Thymus (tissue), 11 donors: ENCODE data around the gene CDK9. TPM values are rescaled to one million over a fixed set of nuclear protein-coding genes. Genes with fewer than 3 reads are reported as not detected.
"Not testable (repeated sequence)": the region's sequence is repeated elsewhere in the genome, so short reads cannot be mapped to it uniquely, and the experiment has no call there.

Source experiments
- DNase-seq, 9 donors: peaks; one replicate each; pipeline ENCODE4 v3.0.0-alpha.2; 2013; ENCODE audit warnings: low spot score in 9 of 9, low read depth in 6 of 9, missing footprints in 1 of 9
- H3K27ac ChIP-seq, 2 donors: one replicate each; pipeline ENCODE4 v1.5.1; 2013; ENCODE audit warnings: control low read depth in 1 of 2, low read depth in 1 of 2, low read length in 1 of 2, mild to moderate bottlenecking in 1 of 2, moderate library complexity in 1 of 2
- H3K27me3 ChIP-seq, 2 donors: one replicate each; pipeline ENCODE4 v1.5.1; 2013; ENCODE audit warnings: low read length in 1 of 2; ENCODE audit not compliant: control insufficient read depth in 2 of 2, insufficient read depth in 1 of 2
- H3K36me3 ChIP-seq, 2 donors: one replicate each; pipeline ENCODE4 v1.5.1; 2013; ENCODE audit warnings: low read length in 1 of 2, mild to moderate bottlenecking in 1 of 2, moderate library complexity in 1 of 2; ENCODE audit not compliant: control insufficient read depth in 2 of 2, insufficient read depth in 2 of 2
- H3K4me1 ChIP-seq, 2 donors: one replicate each; pipeline ENCODE4 v1.5.1; 2013; ENCODE audit warnings: low read length in 2 of 2; ENCODE audit not compliant: control insufficient read depth in 2 of 2, insufficient read depth in 2 of 2
- H3K4me3 ChIP-seq, 2 donors: one replicate each; pipeline ENCODE4 v1.5.1; 2013; ENCODE audit warnings: low read length in 2 of 2, control low read depth in 1 of 2, mild to moderate bottlenecking in 1 of 2
- H3K9me3 ChIP-seq, 2 donors: one replicate each; pipeline ENCODE4 v1.5.1; 2013; ENCODE audit warnings: low read length in 1 of 2, mild to moderate bottlenecking in 1 of 2; ENCODE audit not compliant: control insufficient read depth in 2 of 2, insufficient read depth in 1 of 2
- WGBS: extraction: QIAGEN DNeasy Blood & Tissue Kit; methylation state at CpG from one replicate; pipeline ENCODE4 v1.1.7; 2013; 5-methylcytosine and 5-hydroxymethylcytosine counted together
- polyA plus RNA-seq: library from polyadenylated mRNA; stranded (reverse); fragments of 200-250 nt; gene quantifications from one replicate; pipeline ENCODE4 v1.2.3, GENCODE V29; 2013
- total RNA-seq: library from RNA; stranded (reverse); fragments of 120-200 nt; gene quantifications from one replicate; pipeline ENCODE4 v1.2.4, GENCODE V29; 2013
- donor health status: healthy.

CDK9 gene
- total and polyA plus RNA-seq, 2 donors = 38.9 to 122 TPM

GRCh38 chr9:127756233-127756632 lies 29.6 kb upstream of the CDK9 start:
- WGBS = 96% methylated on average over 3 of the region's 3 CpGs
- DNase-seq = no peak
- H3K36me3 ChIP-seq = peaks cover 62 to 67% of the 10 kb centered on the region in 2 donors
- H3K27me3 ChIP-seq = peaks cover 0 to 9% of the 10 kb centered on the region in 2 donors
- no peak overlapping the region for H3K27ac ChIP-seq
- H3K4me1 ChIP-seq = no peaks in the 10 kb centered on the region
- no peak overlapping the region for H3K4me3 ChIP-seq
- H3K9me3 ChIP-seq = no peaks in the 10 kb centered on the region

DNA sequence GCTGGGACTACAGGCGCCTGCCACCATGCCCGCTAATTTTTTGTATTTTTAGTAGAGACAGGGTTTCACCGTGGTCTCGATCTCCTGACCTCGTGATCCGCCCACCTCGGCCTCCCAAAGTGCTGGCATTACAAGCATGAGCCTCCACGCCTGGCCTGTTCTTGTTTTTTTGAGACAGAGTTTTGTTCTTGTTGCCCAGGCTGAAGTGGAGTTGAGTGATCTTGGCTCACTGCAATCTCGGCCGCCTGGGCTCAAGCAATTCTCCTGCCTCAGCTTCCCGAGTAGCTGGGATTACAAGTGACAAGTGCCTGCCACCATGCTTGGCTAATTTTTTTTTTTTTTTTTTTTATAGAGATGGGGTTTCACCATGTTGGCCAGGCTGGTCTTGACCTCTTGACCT lies 29.1 kb upstream of the CDK9 start:
- peaks cover 62 to 66% of the 10 kb centered on the region in 2 donors for H3K36me3 ChIP-seq
- not testable (repeated sequence) for H3K4me1 ChIP-seq, H3K9me3 ChIP-seq, DNase-seq, H3K27me3 ChIP-seq, H3K27ac ChIP-seq, H3K4me3 ChIP-seq
- WGBS = 94% methylated on average over 11 of the region's 11 CpGs

DNA sequence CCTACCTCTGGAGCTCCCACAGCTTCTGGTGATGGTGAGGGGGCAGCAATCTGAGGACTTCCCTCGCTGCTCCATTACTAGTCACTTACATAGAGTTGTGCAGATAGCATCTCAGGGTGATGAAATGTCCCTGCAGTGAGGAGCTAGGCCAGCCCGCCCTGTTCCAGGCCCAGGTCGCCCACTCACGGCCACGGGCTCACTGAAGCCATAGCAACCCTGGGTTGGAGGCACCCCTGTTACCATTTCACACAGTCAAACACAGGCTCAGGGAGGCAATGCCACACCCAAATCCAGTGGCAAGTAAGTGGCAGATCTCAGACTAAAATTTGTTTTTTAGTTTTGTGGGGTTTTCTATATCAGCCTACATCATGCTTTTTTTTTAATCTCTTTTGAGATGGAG lies 27.0 kb upstream of the CDK9 start:
- Histone ChIP-seq H3K9me3 (no peaks in the 10 kb centered on the region), H3K4me1 (peaks cover 0 to 9% of the 10 kb centered on the region in 2 donors), H3K27ac (no peak overlapping the region), H3K27me3 (peaks cover 0 to 9% of the 10 kb centered on the region in 2 donors), H3K36me3 (peaks cover 60 to 72% of the 10 kb centered on the region in 2 donors), H3K4me3 (no peak overlapping the region)
- 95% methylated on average over 5 of the region's 5 CpGs for WGBS
- DNase-seq = no peak

GRCh38 chr9:127761061-127761460 lies 24.8 kb upstream of the CDK9 start:
- WGBS = 96% methylated on average over 5 of the region's 5 CpGs
- Histone ChIP-seq H3K4me3 (no peak overlapping the region), H3K36me3 (peaks cover 65 to 72% of the 10 kb centered on the region in 2 donors), H3K4me1 (peaks cover 0 to 16% of the 10 kb centered on the region in 2 donors), H3K27me3 (no peaks in the 10 kb centered on the region), H3K9me3 (no peaks in the 10 kb centered on the region), H3K27ac (no peak overlapping the region)
- no peak for DNase-seq

DNA sequence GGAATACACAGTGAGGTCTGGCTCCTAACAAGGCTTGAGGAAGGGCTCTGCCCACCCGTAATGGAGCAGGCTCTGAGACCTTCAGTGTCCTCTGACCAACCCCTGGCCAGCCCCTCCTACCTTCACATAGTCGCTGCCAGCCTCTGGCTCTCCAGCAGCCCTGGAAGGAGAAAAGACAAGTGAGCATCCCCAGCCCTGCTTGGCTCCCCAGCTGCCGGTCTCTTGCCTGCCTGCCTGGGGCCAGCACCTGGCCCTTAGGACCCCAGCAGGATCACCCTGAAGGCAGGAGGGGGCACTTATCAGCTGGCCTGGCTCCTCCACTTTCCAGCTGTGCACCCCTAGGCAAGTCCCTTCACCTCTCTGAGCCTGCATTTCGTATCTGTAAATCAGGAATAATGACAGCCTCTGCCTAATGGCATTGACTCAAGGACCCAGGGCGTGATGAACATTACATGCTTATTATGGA lies 24.3 kb upstream of the CDK9 start:
- Histone ChIP-seq H3K4me3 (no peak overlapping the region), H3K36me3 (peaks cover 70 to 76% of the 10 kb centered on the region in 2 donors), H3K27me3 (no peaks in the 10 kb centered on the region), H3K27ac (no peak overlapping the region), H3K4me1 (peaks cover 0 to 16% of the 10 kb centered on the region in 2 donors), H3K9me3 (no peaks in the 10 kb centered on the region)
- 98% methylated on average over 5 of the region's 5 CpGs for WGBS
- DNase-seq = no peak

- H3K4me1 ChIP-seq = peaks cover 1 to 22% of the 10 kb centered on the region in 2 donors
- no peaks in the 10 kb centered on the region for H3K27me3 ChIP-seq
- H3K9me3 ChIP-seq = no peaks in the 10 kb centered on the region
- peak overlapping the region in 1 of 2 donors; percentile 41 for H3K27ac ChIP-seq
- no peak for DNase-seq
- no peak overlapping the region for H3K4me3 ChIP-seq
- WGBS = 87% methylated on average over 16 of the region's 16 CpGs
- peaks cover 77 to 83% of the 10 kb centered on the region in 2 donors for H3K36me3 ChIP-seq
These were observed 23.6 kb upstream of the CDK9 start for GRCh38 chr9:127762111-127762676.

DNA sequence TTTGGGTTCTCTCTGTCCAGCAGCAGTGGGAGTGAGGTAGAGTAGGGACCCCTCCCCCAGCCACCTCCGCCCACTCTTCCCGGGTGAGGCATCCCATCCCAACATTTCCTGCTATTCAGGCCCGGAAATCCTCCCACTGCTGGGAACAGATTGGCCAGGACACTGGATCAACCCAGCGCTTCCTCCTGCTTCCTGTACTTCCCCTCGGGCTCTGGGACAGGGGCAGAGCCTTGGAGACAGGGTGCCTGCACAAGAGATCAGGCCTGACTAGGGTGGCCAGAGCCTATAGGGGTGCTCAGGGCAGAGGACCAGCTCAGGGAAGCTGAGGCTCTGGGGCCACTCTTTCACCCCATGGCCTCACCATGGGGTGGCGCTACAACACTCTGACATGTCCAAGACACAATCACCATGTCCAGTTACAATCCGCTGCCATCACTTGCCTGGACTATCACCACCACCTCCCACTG lies 21.9 kb upstream of the CDK9 start:
- peaks cover 80 to 82% of the 10 kb centered on the region in 2 donors for H3K36me3 ChIP-seq
- DNase-seq = no peak
- 95% methylated on average over 7 of the region's 7 CpGs for WGBS
- no peak overlapping the region for H3K27ac ChIP-seq
- H3K4me3 ChIP-seq = no peak overlapping the region
- no peaks in the 10 kb centered on the region for H3K27me3 ChIP-seq
- no peaks in the 10 kb centered on the region for H3K9me3 ChIP-seq
- H3K4me1 ChIP-seq = peaks cover 17 to 39% of the 10 kb centered on the region in 2 donors

DNA sequence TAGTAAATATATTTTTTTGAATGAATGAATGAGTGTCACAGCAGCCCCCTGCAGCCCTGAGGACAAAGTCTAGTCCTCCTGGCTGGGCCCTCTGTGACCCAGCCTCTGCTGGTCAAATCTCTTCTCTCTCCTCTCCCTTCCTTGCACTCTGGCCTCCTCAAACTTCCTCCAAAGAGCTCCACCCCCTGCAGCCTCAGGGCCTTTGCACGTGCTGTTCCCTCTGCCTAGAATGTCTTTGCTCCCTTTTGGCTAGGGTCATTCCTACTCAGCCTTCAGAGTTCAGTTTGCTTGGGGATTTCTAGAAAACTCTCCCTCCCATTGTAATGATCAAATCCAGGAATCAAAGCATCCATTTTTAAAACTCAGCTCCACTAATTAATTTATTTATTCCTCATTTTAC lies 20.4 kb upstream of the CDK9 start:
- Histone ChIP-seq H3K27ac (no peak overlapping the region), H3K4me3 (no peak overlapping the region), H3K9me3 (no peaks in the 10 kb centered on the region), H3K27me3 (no peaks in the 10 kb centered on the region), H3K36me3 (peaks cover 78 to 85% of the 10 kb centered on the region in 2 donors), H3K4me1 (peaks cover 28 to 54% of the 10 kb centered on the region in 2 donors)
- WGBS = 94% methylated on average over 1 of the region's 1 CpG
- DNase-seq = no peak

GRCh38 chr9:127767410-127767809 lies 18.4 kb upstream of the CDK9 start:
- peak in 1 of 9 donors; percentile 48 for DNase-seq
- peak overlapping the region; percentile 48 to 91 for H3K27ac ChIP-seq
- WGBS = 68% methylated on average over 3 of the region's 3 CpGs
- H3K9me3 ChIP-seq = no peaks in the 10 kb centered on the region
- no peak overlapping the region for H3K4me3 ChIP-seq
- peaks cover 34 to 68% of the 10 kb centered on the region in 2 donors for H3K4me1 ChIP-seq
- no peaks in the 10 kb centered on the region for H3K27me3 ChIP-seq
- H3K36me3 ChIP-seq = peaks cover 68 to 78% of the 10 kb centered on the region in 2 donors
